OCI-LY7 (cell line): ENCODE results near the gene SSPN. TPM values are rescaled to one million over a fixed set of nuclear protein-coding genes. Genes with fewer than 3 reads are reported as not detected.
"Not testable (repeated sequence)": the region's sequence is repeated elsewhere in the genome, so short reads cannot be mapped to it uniquely, and the experiment has no call there.

Experiments
- BruUV-seq: library from RNA; stranded (reverse); fragments of 400-500 nt; replicated peaks from 2 replicates; lab custom pipeline; 2021; lab: Mats Ljungman, UMichigan
- CTCF ChIA-PET: fragments of 300-600 bp; sonication (Branson Sonifier 250); formaldehyde crosslinking; loops from one replicate; lab custom pipeline; 2022; ENCODE audit warnings: antibody characterized with exemption; ENCODE audit not compliant: unreplicated experiment; lab: Charles Lee
- POLR2A ChIA-PET: fragments of 300-600 bp; sonication (Branson Sonifier 250); formaldehyde crosslinking; loops from one replicate; lab custom pipeline; 2022; ENCODE audit warnings: antibody characterized with exemption; lab: Charles Lee
- DNase-seq: peaks from one replicate; pipeline ENCODE4 v3.0.0-alpha.2; 2015; ENCODE audit warnings: low spot score
- H2AFZ ChIP-seq: fragments of 200-600 bp; sonication (generic), shearing (Covaris generic); 2 replicates; pipeline ENCODE4 v1.6.1; 2014; ENCODE audit warnings: mild to moderate bottlenecking, antibody characterized with exemption, low read length, moderate library complexity
- H3K27ac ChIP-seq: fragments of 200-600 bp; sonication (generic); 2 replicates; pipeline ENCODE4 v1.5.1; 2014; ENCODE audit warnings: mixed run types, low read depth, mild to moderate bottlenecking, moderate library complexity, low read length, inconsistent platforms; ENCODE audit not compliant: poor library complexity, severe bottlenecking
- H3K36me3 ChIP-seq: fragments of 200-600 bp; sonication (generic); 2 replicates; pipeline ENCODE4 v1.6.1; 2014; ENCODE audit warnings: mild to moderate bottlenecking, antibody characterized with exemption, low read length, moderate library complexity, mixed read lengths; ENCODE audit not compliant: insufficient read depth
- H3K4me1 ChIP-seq: fragments of 200-600 bp; sonication (generic); 2 replicates; pipeline ENCODE4 v1.5.1; 2014; ENCODE audit warnings: mild to moderate bottlenecking, low read length; ENCODE audit not compliant: insufficient read depth, poor library complexity, severe bottlenecking
- H3K4me2 ChIP-seq: fragments of 200-600 bp; sonication (generic); 2 replicates; pipeline ENCODE4 v1.6.1; 2014; ENCODE audit warnings: mild to moderate bottlenecking, low read length
- H3K4me3 ChIP-seq: fragments of 200-600 bp; sonication (generic); 2 replicates; pipeline ENCODE4 v1.5.1; 2014; ENCODE audit warnings: mild to moderate bottlenecking, low read depth, low read length; ENCODE audit not compliant: poor library complexity, severe bottlenecking
- H3K79me2 ChIP-seq: fragments of 200-600 bp; sonication (generic); 2 replicates; pipeline ENCODE4 v1.6.1; 2016; ENCODE audit warnings: low read depth, mild to moderate bottlenecking, low read length, moderate library complexity, mixed read lengths; ENCODE audit not compliant: insufficient read depth
- H3K9me2 ChIP-seq: fragments of 200-600 bp; sonication (generic); 2 replicates; pipeline ENCODE4 v1.6.1; 2016; ENCODE audit warnings: mild to moderate bottlenecking, low read length, mixed read lengths; ENCODE audit not compliant: insufficient read depth
- H3K9me3 ChIP-seq: fragments of 200-600 bp; sonication (generic); 2 replicates; pipeline ENCODE4 v1.6.1; 2014; ENCODE audit warnings: mild to moderate bottlenecking, mixed run types, low read length, mixed read lengths
- H4K20me1 ChIP-seq: fragments of 200-600 bp; sonication (generic); 2 replicates; pipeline ENCODE4 v1.6.1; 2014; ENCODE audit warnings: mild to moderate bottlenecking, antibody characterized with exemption, low read length, moderate library complexity, mixed read lengths; ENCODE audit not compliant: insufficient read depth
- CTCF ChIP-seq: fragments of 200-600 bp; sonication (generic); conservative IDR thresholded peaks from 2 replicates; pipeline ENCODE4 v1.5.1; 2014; ENCODE audit warnings: mild to moderate bottlenecking, antibody characterized with exemption, low read length, moderate library complexity, mixed read lengths
- EZH2phosphoT487 ChIP-seq: fragments of 200-600 bp; sonication (generic); IDR thresholded peaks from 2 replicates; pipeline ENCODE4 v1.6.1; 2018; ENCODE audit warnings: low read depth, borderline replicate concordance, mild to moderate bottlenecking, mixed run types, antibody characterized with exemption, low read length, moderate library complexity, mixed read lengths
- intact Hi-C: fragments of 100-400 bp; cut with micrococcal nuclease; formaldehyde crosslinking; loops from one replicate; pipeline ENCODE4 v1.10.0; 2022; ENCODE audit not compliant: unreplicated experiment
- total RNA-seq, 2 experiments: library from RNA; depleted of rRNA in 1 of 2; stranded (reverse); fragments of >200 nt in 1 of 2; shearing (Covaris generic) in 1 of 2; gene quantifications; 2 replicates each; pipeline ENCODE4 v1.2.3, GENCODE V29; 2014 to 2022

The SSPN gene
- total RNA-seq, 2 experiments from 2014 or later, result not detected

- BruUV-seq, result no TSS peak
- no peaks in the 10 kb centered on the region for H3K4me1 ChIP-seq
- no peak overlapping the region for H3K27ac ChIP-seq
- POLR2A ChIA-PET, result interaction anchor here (0.6 to 2.4 kb wide), 4 partner anchors 10 to 250 kb away, joined by 3 to 14 read pairs (median 3); no protein-coding TSS in a partner anchor
- H3K4me2 ChIP-seq, result no peak overlapping the region
- intact Hi-C loops, result no loop called here
- H2AFZ ChIP-seq, result no peak overlapping the region
- no peaks in the 10 kb centered on the region for H4K20me1 ChIP-seq
- no peak overlapping the region for H3K4me3 ChIP-seq
- DNase-seq, result no peak
- H3K9me3 ChIP-seq, result no peaks in the 10 kb centered on the region
- no peaks in the 10 kb centered on the region for H3K9me2 ChIP-seq
- no peaks in the 10 kb centered on the region for H3K36me3 ChIP-seq
- TF ChIP-seq EZH2phosphoT487 (no peak), CTCF (no peak)
- CTCF ChIA-PET, result no interaction called here
- H3K79me2 ChIP-seq, result no peaks in the 10 kb centered on the region
Measured at GRCh38 chr12:26231921-26232320, 36.5 kb downstream of the SSPN start.

GRCh38 chr12:26233631-26234030 lies 38.3 kb downstream of the SSPN start:
- intact Hi-C loops, result no loop called here
- no peak overlapping the region for H3K27ac ChIP-seq
- no peak overlapping the region for H3K4me3 ChIP-seq
- no peaks in the 10 kb centered on the region for H4K20me1 ChIP-seq
- POLR2A ChIA-PET, result interaction anchor here (1.1 to 2.4 kb wide), 2 partner anchors 8 to 12 kb away, joined by 3 to 14 read pairs; no protein-coding TSS in a partner anchor
- CTCF ChIA-PET, result no interaction called here
- no TSS peak for BruUV-seq
- H3K4me2 ChIP-seq, result no peak overlapping the region
- H3K9me3 ChIP-seq, result no peaks in the 10 kb centered on the region
- no peaks in the 10 kb centered on the region for H3K36me3 ChIP-seq
- no peaks in the 10 kb centered on the region for H3K9me2 ChIP-seq
- no peak overlapping the region for H2AFZ ChIP-seq
- no peak for TF ChIP-seq EZH2phosphoT487
- no peak for TF ChIP-seq CTCF
- no peak for DNase-seq
- no peaks in the 10 kb centered on the region for H3K79me2 ChIP-seq
- no peaks in the 10 kb centered on the region for H3K4me1 ChIP-seq

- BruUV-seq, H3K9me3 ChIP-seq, H4K20me1 ChIP-seq, H3K79me2 ChIP-seq, H3K4me2 ChIP-seq, H2AFZ ChIP-seq, H3K4me3 ChIP-seq, POLR2A ChIA-PET, DNase-seq, H3K9me2 ChIP-seq, H3K4me1 ChIP-seq, CTCF ChIA-PET, H3K27ac ChIP-seq, H3K36me3 ChIP-seq, intact Hi-C loops: not testable (repeated sequence)
Measured at GRCh38 chr12:26235465-26235864, 40.1 kb downstream of the SSPN start.
